Hepatocyte (in vitro differentiated cells): Measurements from ENCODE around the gene CMTM7.

Experiments used
- CTCF ChIP-seq: fragments of 200-600 bp; sonication (generic); IDR thresholded peaks from 2 replicates; pipeline ENCODE4 v1.5.1; 2016; ENCODE audit warnings: antibody characterized with exemption, mild to moderate bottlenecking; ENCODE audit not compliant: poor library complexity
- EZH2 ChIP-seq: fragments of 200-600 bp; sonication (generic); IDR thresholded peaks from 2 replicates; pipeline ENCODE4 v1.6.1; 2016; ENCODE audit warnings: antibody characterized with exemption, mild to moderate bottlenecking, borderline replicate concordance
- EZH2phosphoT487 ChIP-seq: fragments of 200-600 bp; sonication (generic); IDR thresholded peaks from one replicate; pipeline ENCODE4 v1.6.1; 2018; ENCODE audit warnings: antibody characterized with exemption, mild to moderate bottlenecking, low read depth, moderate library complexity; ENCODE audit not compliant: unreplicated experiment, severe bottlenecking

GRCh38 chr3:32454731-32455608, 63.3 kb downstream of the CMTM7 start:
- TF ChIP-seq CTCF (no peak), EZH2phosphoT487 (no peak), EZH2 (no peak)
